ENCODE measurements around the gene PLPP7. TPM values are rescaled to one million over a fixed set of nuclear protein-coding genes. Genes with fewer than 3 reads are reported as not detected.
A peak's percentile ranks its signal among the peaks of the same experiment; 100 is the strongest.

Gene PLPP7
- total RNA-seq, 2 experiments from 2014 or later = 0.11 to 0.16 TPM

DNA sequence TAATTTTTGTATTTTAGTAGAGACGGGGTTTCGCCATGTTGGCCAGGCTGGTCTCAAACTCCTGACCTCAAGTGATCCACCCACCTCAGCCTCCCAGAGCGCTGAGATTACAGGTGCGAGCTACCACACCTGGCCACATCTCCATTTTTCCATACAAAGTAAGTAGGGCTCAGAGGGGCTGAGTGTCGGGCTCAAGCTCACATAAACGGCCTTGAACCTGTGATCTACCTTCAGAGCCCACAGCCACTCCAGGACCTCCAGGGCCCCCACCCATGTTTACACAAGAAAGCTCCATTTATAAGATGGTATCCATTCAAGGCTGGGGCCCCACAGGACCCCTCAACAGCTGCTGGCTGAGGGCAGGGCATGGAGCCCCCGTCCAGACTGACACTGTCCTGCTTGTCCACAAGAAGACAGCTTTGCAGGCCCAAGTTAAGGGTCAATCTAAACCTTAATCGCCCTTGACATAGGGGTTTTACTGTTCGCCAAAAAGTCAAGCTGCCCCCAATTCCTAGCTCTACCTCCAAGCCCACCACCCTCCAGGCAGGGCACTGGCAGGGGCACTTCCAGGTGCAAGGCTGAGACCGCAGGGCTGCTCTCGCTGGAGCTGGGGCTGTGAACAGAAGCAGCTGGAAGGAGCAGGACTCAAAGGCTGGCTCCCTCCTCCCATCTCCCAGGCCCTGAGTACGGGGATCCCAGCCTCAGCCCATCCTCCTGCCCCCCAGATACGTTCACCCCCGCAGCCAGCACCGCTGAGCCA is 32.1 kb upstream of the PLPP7 start:
- no peak overlapping the region for H3K4me3 ChIP-seq (ENCODE audit: low read depth, low read length, poor library complexity, severe bottlenecking)
- H3K9me3 ChIP-seq (ENCODE audit: low read length) = no peaks in the 10 kb centered on the region
- H3K79me2 ChIP-seq (ENCODE audit: insufficient read depth, low read depth, low read length) = peaks cover 11% of the 10 kb centered on the region; the same call in 1 of the 2 replicates
- no peaks in the 10 kb centered on the region for H3K9me2 ChIP-seq (ENCODE audit: insufficient read depth, low read length)
- ChIA-PET POLR2A (interaction anchor here (0.6 to 6.9 kb wide), 5 partner anchors 9 to 43 kb away, joined by 3 to 132 read pairs (median 4); partner anchors contain the start of gene FAM78A), CTCF (ENCODE audit: unreplicated experiment) (interaction anchor here (0.7 to 1.6 kb wide), 4 partner anchors 9 to 17 kb away, joined by 3 to 7 read pairs (median 4); no protein-coding TSS in a partner anchor)
- TF ChIP-seq, protein P1, sequence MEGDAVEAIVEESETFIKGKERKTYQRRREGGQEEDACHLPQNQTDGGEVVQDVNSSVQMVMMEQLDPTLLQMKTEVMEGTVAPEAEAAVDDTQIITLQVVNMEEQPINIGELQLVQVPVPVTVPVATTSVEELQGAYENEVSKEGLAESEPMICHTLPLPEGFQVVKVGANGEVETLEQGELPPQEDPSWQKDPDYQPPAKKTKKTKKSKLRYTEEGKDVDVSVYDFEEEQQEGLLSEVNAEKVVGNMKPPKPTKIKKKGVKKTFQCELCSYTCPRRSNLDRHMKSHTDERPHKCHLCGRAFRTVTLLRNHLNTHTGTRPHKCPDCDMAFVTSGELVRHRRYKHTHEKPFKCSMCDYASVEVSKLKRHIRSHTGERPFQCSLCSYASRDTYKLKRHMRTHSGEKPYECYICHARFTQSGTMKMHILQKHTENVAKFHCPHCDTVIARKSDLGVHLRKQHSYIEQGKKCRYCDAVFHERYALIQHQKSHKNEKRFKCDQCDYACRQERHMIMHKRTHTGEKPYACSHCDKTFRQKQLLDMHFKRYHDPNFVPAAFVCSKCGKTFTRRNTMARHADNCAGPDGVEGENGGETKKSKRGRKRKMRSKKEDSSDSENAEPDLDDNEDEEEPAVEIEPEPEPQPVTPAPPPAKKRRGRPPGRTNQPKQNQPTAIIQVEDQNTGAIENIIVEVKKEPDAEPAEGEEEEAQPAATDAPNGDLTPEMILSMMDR (conservative IDR thresholded peaks at IDR 0.05; ENCODE audit: low read length) = no peak
- no peak for TF ChIP-seq EZH2phosphoT487 (IDR thresholded peaks at IDR 0.05; ENCODE audit: borderline replicate concordance, low read depth, low read length)
- H3K27ac ChIP-seq (ENCODE audit: low read depth, low read length, poor library complexity, severe bottlenecking) = peak overlapping the region; percentile 94
- intact Hi-C loops (cut with micrococcal nuclease; ENCODE audit: unreplicated experiment) = no loop called here
- H3K4me1 ChIP-seq (ENCODE audit: insufficient read depth, low read length, poor library complexity, severe bottlenecking) = peaks cover 62% of the 10 kb centered on the region
- H3K36me3 ChIP-seq (ENCODE audit: insufficient read depth, low read length) = peaks cover 51% of the 10 kb centered on the region
- no TSS peak for BruUV-seq (replicated peaks)
- H3K4me2 ChIP-seq (ENCODE audit: low read length) = peak overlapping the region; percentile 21
- H4K20me1 ChIP-seq (ENCODE audit: insufficient read depth, low read length) = no peaks in the 10 kb centered on the region
- H2AFZ ChIP-seq (ENCODE audit: low read length) = no peak overlapping the region
- no peak for DNase-seq (ENCODE audit: low spot score)

- Histone ChIP-seq H2AFZ (ENCODE audit: low read length) (no peak overlapping the region), H3K79me2 (ENCODE audit: insufficient read depth, low read depth, low read length) (peaks cover 14% of the 10 kb centered on the region; the same call in 1 of the 2 replicates), H3K9me3 (ENCODE audit: low read length) (no peaks in the 10 kb centered on the region), H3K4me2 (ENCODE audit: low read length) (no peak overlapping the region), H3K4me1 (ENCODE audit: insufficient read depth, low read length, poor library complexity, severe bottlenecking) (peaks cover 62% of the 10 kb centered on the region), H4K20me1 (ENCODE audit: insufficient read depth, low read length) (no peaks in the 10 kb centered on the region), H3K27ac (ENCODE audit: low read depth, low read length, poor library complexity, severe bottlenecking) (peak overlapping the region; percentile 94), H3K4me3 (ENCODE audit: low read depth, low read length, poor library complexity, severe bottlenecking) (no peak overlapping the region), H3K36me3 (ENCODE audit: insufficient read depth, low read length) (peaks cover 55% of the 10 kb centered on the region), H3K9me2 (ENCODE audit: insufficient read depth, low read length) (no peaks in the 10 kb centered on the region)
- no peak for DNase-seq (ENCODE audit: low spot score)
- ChIA-PET POLR2A (interaction anchor here (6.9 kb wide), 1 partner anchor 15 kb away, joined by 132 read pairs; the partner anchor contains the start of gene FAM78A), CTCF (ENCODE audit: unreplicated experiment) (interaction anchor here (1.6 kb wide), 1 partner anchor 16 kb away, joined by 7 read pairs; no protein-coding TSS in a partner anchor)
- TF ChIP-seq EZH2phosphoT487 (IDR thresholded peaks at IDR 0.05; ENCODE audit: borderline replicate concordance, low read depth, low read length) = no peak
- intact Hi-C loops (cut with micrococcal nuclease; ENCODE audit: unreplicated experiment) = no loop called here
- no TSS peak for BruUV-seq (replicated peaks)
Observed at GRCh38 chr9:131258186-131258585, 31.3 kb upstream of the PLPP7 start.

DNA sequence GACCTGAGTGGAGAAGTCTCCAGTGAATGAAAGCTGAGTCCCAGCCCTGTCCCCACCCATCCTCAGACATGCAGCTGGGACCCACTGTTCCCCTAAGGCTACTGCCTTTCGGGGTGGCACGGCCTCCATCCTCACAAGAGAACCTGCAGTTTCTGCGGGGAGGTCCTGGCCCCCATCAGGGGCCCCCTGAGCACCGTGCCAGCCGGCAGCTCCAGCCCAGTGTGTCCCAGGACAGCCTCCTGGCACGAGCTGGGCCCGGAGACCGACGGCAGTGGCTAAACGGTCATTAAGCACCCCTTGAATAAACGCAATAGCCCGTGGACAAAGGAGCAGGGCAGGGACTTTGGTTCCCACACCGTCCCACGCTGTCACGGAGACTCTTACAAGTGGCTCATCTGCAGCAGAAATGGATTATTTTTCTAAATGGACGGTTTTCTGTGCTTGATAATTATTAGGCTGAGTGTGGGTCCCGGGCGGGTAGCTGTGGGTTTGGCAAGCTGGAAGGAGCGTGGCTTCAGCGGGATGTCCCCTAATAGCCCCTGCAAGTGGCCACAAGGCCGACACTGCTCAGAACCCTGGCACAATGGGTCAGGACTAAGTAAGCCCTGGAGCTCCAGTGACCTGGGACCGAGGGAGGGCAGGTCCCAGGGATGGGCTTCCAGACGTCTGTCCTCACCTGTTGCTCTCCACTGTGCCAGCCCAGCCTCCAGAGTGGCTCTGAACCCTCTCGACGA is 30.7 kb upstream of the PLPP7 start:
- DNase-seq (ENCODE audit: low spot score) = no peak
- Histone ChIP-seq H3K79me2 (ENCODE audit: insufficient read depth, low read depth, low read length) (peaks cover 21% of the 10 kb centered on the region; the same call in 1 of the 2 replicates), H4K20me1 (ENCODE audit: insufficient read depth, low read length) (no peaks in the 10 kb centered on the region), H2AFZ (ENCODE audit: low read length) (no peak overlapping the region), H3K27ac (ENCODE audit: low read depth, low read length, poor library complexity, severe bottlenecking) (peak overlapping the region; percentile 94), H3K9me2 (ENCODE audit: insufficient read depth, low read length) (no peaks in the 10 kb centered on the region), H3K4me1 (ENCODE audit: insufficient read depth, low read length, poor library complexity, severe bottlenecking) (peaks cover 62% of the 10 kb centered on the region), H3K4me3 (ENCODE audit: low read depth, low read length, poor library complexity, severe bottlenecking) (no peak overlapping the region), H3K9me3 (ENCODE audit: low read length) (no peaks in the 10 kb centered on the region), H3K36me3 (ENCODE audit: insufficient read depth, low read length) (peaks cover 60% of the 10 kb centered on the region), H3K4me2 (ENCODE audit: low read length) (no peak overlapping the region)
- BruUV-seq (replicated peaks) = no TSS peak
- no peak for TF ChIP-seq EZH2phosphoT487 (IDR thresholded peaks at IDR 0.05; ENCODE audit: borderline replicate concordance, low read depth, low read length)
- TF ChIP-seq, protein P1 (conservative IDR thresholded peaks at IDR 0.05; ENCODE audit: low read length) = no peak
- intact Hi-C loops (cut with micrococcal nuclease; ENCODE audit: unreplicated experiment) = no loop called here
- CTCF ChIA-PET (ENCODE audit: unreplicated experiment) = no interaction called here
- POLR2A ChIA-PET = interaction anchor here (0.8 kb wide), 1 partner anchor 11 kb away, joined by 3 read pairs; no protein-coding TSS in a partner anchor
